GM23248 (cell line): ENCODE results near the gene CATSPERE.

Source experiments
- EZH2 ChIP-seq: fragments of 200-600 bp; sonication (generic); IDR thresholded peaks from 2 replicates; pipeline ENCODE4 v1.6.1; 2018; ENCODE audit warnings: antibody characterized with exemption, mild to moderate bottlenecking; ENCODE audit not compliant: insufficient read depth, poor library complexity, severe bottlenecking
- EZH2phosphoT487 ChIP-seq: fragments of 200-600 bp; sonication (generic); IDR thresholded peaks from 2 replicates; pipeline ENCODE4 v1.6.1; 2018; ENCODE audit warnings: antibody characterized with exemption, moderate library complexity, mild to moderate bottlenecking, low read depth; ENCODE audit not compliant: insufficient read depth

DNA sequence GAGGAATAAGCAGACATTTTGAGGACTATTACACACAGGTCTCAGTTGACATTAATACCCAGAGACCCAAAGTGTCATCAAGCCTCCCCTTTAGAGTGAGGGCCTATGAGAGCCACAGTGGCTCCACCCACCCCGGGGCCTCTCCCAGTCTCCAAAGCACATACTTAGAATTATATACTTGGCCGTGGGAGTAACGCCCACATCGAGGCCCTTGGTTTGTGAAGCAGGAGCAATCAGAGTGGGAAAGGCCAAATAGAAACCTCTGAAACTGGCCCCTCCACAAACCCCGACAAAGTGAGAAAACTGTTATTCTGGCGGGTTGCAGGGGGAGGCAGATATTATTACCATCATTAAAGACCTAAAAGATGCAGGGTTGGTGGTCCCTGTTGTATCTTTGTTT lies 184.8 kb downstream of the CATSPERE start:
- TF ChIP-seq EZH2phosphoT487 (no peak), EZH2 (no peak)
